ENCODE data around the gene LRRC4C.

LRRC4C gene

GRCh38 chr11:41256041-41256440, 203.4 kb downstream of the LRRC4C start:
- DNase-seq: no peak

GRCh38 chr11:41254966-41255365, 204.5 kb downstream of the LRRC4C start:
- DNase-seq: no peak

GRCh38 chr11:41250408-41250935, 209.0 kb downstream of the LRRC4C start:
- no peak for DNase-seq

- DNase-seq: no peak
Observed at GRCh38 chr11:41247621-41248020, 211.8 kb downstream of the LRRC4C start.

GRCh38 chr11:41246399-41246745, 213.1 kb downstream of the LRRC4C start:
- no peak for DNase-seq

GRCh38 chr11:41245704-41246398, 213.6 kb downstream of the LRRC4C start:
- DNase-seq: no peak

GRCh38 chr11:41245184-41245583, 214.3 kb downstream of the LRRC4C start:
- DNase-seq: peak in 1 of 51 donors; percentile 3

GRCh38 chr11:41237382-41237781, 222.1 kb downstream of the LRRC4C start:
- DNase-seq: peak in 1 of 51 donors; percentile 17

GRCh38 chr11:41235668-41236067, 223.8 kb downstream of the LRRC4C start:
- no peak for DNase-seq

- DNase-seq: no peak
Observed at GRCh38 chr11:41225856-41226633, 233.4 kb downstream of the LRRC4C start.

- peak in 7 of 51 donors; percentile 3 to 31 (median 12) for DNase-seq
Observed at GRCh38 chr11:41222236-41222635, 237.2 kb downstream of the LRRC4C start.

GRCh38 chr11:41206388-41206787, 253.1 kb downstream of the LRRC4C start:
- no peak for DNase-seq

- DNase-seq: peak in 15 of 51 donors; percentile 4 to 74 (median 25)
Observed at GRCh38 chr11:41201156-41201555, 258.3 kb downstream of the LRRC4C start.

- DNase-seq: no peak
Observed at GRCh38 chr11:41190437-41191082, 268.9 kb downstream of the LRRC4C start.

GRCh38 chr11:41189701-41190436, 269.6 kb downstream of the LRRC4C start:
- DNase-seq: peak in 11 of 51 donors; percentile 1 to 45 (median 15)

GRCh38 chr11:41177791-41178190, 281.7 kb downstream of the LRRC4C start:
- no peak for DNase-seq

- no peak for DNase-seq
Observed at GRCh38 chr11:41175304-41175972, 284.0 kb downstream of the LRRC4C start.

GRCh38 chr11:41146326-41146725, 313.1 kb downstream of the LRRC4C start:
- no peak for DNase-seq

GRCh38 chr11:41145420-41145819, 314.0 kb downstream of the LRRC4C start:
- no peak for DNase-seq

- DNase-seq: no peak
Observed at GRCh38 chr11:41134971-41135370, 324.5 kb downstream of the LRRC4C start.

- DNase-seq: no peak
Observed at GRCh38 chr11:41133023-41133422, 326.4 kb downstream of the LRRC4C start.

Data from hypothalamus (tissue), 51 donors.